HG03064 (cell line): ENCODE results near the gene FAM47E.

Source experiments
- ATAC-seq: cut with Tn5 transposase; IDR thresholded peaks from one replicate; pipeline ENCODE4 v1.9.1; 2021; ENCODE audit warnings: low read depth; ENCODE audit not compliant: unreplicated experiment

FAM47E gene

DNA sequence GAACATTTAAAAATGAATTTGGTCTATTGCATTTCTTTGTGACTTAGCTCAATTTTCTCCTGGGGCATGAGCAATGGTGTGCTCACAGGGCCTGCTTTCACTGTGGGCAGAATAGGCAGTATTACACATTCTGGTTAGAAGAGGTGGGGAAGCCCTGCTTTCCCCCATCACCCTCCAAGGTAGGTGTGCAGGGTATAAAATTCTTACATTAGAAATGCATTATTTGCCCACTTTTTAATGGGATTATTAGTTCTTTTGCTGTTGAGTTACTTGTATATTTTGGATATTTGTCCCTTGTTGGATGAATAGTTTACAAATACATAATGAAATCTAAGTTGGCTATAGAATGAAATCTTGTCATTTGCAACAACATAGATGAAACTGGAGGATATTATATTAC, 46.7 kb downstream of the FAM47E start:
- ATAC-seq: no peak

DNA sequence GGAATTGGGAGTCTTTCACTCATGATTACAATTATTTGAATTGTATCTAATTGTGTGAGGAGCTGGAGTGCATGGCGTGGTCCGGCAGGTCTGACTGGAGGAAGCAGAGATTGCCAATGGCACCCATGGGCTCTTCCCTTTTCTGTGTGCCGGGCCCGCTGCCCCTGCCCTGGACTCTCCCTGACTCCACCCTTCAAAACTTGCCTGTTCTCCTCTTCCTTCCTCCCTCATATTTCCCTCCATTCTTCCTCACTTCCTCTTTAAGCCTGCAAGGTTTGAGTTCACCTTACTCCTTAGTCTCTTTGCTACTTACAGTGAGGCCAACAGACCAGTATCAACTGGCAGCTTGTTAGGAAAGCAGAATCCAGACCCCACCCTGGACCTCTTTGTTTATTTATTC, 48.5 kb downstream of the FAM47E start:
- ATAC-seq: no peak

DNA sequence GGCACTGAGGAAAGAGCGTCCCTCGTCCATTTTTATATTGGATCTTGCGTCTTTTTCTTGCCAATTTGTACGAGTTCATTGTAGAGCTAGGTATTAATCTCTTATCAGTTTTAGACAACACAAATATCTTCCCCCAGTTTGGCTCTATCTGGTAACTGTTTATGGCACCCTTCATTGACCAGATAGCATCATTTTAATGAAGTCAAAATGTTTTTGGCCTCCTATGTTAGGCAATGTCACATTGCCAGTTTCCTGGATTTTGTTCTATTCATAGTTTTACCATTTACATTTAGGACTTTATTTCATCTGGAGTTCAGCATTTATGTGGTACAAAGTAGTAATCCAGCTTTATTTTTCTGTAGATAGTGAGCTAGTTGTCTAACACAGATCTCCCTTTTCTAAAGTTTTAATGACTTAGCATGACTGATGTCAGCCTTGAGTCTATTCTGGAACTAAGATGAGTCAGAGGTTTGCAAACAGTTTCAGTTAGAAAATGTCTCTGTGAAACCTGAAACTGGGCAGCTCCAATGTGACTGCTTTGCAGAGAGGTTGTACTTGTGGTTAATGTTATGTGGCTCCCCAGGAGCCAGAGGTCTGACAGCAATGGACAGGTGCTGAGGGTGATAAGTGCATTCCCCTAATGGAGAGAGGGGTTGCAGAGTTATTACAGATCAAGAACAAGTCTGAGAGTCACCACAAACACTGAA, 49.7 kb downstream of the FAM47E start:
- ATAC-seq: peak; percentile 99

DNA sequence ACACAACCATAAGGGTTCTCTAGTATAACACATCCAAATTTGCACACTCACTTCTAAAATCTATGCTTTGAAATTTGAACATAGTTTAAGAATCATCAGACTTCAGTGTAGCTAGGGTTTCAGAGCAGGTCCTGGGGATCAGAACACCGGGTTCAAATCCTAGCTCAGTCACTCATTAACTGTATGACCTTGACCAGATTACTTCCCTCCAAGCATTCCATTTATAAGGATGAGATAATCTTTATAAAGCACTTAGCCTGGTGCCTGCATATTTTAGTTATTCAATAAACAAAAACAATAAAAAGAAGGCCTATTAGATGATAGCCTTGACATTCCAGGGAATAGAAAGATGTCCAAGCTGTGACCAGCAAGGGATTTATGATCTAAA, 50.2 kb downstream of the FAM47E start:
- ATAC-seq: no peak

DNA sequence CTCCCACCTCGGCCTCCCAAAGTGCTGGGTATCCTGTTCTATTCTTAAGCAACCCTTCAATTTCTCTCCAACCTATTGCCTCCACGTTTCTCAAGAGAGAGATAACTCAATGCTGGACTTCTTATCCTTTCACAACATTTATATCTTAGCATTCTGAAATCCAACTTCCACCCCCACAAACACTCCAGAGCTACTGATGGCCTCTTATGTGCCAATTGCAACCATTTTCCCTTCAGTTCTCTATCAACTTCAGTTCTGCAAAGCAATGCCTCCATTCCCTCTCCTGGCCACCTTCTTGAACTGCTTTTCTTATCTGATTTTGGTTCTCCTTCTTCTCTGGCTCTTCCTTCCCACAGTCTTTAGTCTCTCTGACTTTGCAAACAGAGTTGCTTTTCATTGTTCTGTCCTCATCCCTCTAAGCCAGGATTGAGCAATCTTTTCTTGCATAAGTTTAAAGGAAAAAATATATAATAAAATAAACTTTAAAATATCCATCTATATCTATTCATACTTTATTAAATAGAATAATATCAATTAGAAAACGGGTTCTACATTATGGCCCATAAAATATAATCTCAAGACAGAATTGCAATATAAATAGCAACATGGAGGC, 51.4 kb downstream of the FAM47E start:
- ATAC-seq: no peak

DNA sequence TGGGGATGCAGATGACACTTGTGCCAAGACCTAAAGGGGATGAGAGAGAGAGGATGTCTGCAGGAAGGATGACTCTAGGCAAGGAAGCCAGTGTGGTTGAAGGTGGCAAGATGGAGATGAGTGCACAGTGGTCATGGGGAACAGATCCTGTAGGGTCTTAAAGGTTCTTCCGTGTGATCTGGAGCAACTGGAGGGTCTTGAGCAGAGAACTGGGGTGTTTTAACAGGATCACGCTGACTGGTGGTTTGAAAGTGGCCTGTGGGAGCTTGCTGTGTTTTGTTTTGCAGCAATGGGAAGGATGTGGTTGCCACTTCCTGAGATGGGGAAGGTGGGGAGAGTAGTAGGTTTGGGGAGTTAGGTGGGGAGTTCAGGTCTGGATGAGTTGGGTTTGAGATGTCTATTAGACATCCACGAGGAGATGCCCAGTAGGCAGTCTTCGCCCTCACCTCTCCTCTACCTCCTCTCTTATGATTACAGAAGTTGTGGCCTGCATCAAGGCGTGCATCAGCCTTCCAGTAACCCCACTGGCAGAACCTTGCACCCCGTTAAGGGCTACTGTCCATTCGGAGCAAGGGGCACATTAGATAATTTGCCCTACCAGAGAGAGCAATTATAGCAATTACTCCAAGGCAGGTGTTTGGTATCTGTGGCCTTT, 53.6 kb downstream of the FAM47E start:
- no peak for ATAC-seq

DNA sequence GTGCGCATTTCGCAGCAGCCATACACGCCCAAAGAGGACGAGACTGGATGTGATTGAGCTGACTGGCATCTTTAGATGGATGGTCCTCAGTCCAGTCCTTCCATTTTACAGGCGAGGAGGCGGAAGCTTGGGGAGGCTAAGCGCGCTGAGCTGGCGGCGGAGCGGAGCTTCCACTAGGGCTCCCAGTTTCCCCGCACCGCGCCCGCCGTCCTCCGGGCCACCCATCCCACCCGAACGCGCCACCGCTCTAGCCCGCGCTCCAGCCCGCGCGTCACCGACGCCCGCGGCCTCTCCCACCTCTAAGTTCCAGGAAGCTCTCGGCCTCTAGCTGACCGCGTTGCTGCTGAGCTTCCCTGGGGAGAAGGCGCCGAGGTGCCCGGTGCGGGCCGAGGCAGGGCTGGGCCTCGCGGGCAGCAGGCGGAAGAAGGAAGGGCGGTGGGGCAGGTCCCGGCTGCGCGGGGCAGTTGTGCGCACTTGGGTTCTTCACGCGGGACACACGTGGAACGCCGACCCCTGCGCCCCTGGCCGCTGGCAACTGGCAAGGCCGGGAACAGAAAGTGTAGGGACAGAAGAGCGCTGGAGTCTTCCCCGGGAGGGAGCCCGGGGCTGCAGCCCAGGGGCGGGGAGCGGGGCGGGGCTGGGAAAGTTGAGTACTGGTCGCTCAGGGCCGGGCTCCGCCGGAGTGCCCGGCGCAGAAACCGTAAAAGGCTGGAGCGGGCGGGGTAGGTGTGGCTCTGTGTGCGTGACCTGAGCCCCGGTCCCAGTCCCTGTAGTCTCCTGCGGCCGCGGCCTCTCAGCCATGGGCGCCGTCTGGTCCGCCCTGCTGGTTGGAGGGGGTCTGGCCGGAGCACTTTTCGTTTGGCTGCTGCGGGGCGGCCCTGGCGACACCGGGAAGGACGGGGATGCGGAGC, 54.7 kb downstream of the FAM47E start, which contains the start of gene STBD1:
Gene STBD1 (plus strand): TSS at position 763 of the 911 bp plus-strand sequence. CDS start 37 bp downstream, at position 800.
- ATAC-seq: no peak

DNA sequence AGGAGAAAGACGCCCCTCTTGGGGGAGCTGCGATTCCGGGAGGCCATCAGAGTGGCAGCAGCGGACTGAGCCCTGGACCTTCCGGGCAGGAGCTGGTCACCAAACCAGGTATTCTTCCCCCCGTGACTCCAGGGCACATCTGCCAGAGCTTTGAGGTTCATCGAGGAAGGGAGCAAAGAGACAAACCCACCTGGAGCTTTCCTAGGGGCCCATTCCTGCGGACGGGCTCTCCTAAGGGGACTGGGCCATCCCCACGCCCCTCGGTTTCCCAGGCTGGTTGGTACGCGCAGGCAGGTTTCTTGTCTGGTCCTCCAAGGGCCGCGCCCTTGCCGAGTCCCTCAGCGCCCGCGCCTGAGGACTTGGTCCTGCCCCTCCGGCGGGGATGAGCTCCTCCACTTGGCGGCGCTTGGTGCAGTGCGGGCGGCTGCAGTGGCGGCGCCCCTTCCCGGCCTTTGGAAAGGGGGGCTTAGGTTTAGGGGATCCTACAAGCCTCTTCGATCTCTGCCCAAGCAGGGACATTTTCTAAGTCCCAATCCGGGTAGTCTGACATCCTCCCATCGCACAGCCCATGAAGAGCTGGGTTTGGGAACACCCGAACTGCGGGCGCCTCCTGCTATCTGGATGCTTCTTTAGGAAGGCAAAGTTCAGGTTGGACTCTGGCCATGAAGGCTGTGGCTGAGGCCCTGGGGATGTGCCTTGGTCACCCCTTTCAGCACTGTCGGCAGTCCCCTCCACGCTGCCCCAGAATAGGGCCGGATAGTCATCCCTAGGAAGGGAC, 55.5 kb downstream of the FAM47E start:
- ATAC-seq: no peak

DNA sequence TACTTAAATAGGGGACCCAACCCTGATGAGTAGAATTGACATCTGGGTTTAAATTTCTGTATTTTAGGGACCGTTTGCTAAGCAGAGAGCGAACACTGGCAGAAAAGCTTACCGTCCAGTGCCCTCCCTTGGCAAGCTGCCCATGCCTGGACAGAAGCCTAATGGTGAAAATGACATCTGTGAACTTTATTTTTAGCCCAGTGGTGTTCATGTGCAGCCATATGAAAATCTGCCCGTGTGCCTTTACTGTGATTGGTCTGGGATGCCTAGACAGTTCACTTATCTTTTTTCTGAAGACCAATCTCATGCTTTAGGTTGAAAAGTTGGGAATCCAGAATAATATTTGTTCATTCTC, 56.1 kb downstream of the FAM47E start:
- no peak for ATAC-seq

DNA sequence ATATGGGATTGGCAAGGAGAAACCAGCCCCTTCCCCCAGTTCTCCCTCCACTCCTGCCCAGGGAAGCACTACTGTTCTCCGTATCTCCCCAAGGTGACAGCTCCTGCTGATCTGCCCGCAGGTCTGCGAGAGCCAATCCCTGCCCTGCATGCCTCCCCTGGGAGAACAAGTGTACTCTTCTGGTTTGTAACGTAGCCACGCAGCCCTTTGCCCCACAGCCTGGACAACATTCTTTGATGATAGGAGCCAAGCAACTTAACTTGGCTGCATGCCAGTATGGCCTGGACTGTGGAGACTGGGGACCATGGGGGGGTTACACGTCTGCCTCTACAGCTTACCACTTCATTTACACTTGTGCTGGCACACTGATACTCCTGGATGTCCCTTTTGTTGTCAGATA, 57.0 kb downstream of the FAM47E start:
- ATAC-seq: no peak

DNA sequence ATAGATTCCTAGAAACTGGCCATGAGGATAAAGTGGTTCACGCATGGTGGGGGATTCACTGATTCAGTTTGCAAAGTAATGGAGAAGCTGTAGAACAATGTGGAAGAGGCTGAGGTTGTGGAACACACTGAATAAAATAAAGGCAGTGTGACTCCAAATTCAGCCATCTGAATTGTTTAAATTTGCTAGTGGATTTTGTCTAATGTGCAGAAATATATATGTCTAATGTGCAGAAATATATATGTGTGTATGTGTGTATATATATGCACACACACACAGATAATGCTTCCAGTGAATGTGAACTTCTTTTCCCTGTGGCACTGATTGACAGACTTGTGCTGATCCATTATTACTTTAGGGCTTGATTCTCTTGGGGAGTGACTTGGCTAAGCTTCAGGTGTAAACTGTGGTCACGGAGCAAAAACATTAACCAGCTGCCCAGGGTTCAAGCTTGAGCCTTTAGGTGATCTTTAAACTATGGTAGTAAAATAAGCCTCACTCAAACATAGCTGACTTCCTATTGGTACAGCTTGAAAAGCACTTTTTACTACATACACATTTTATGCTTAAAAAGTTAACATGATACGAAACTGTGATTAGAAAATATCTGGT, 58.5 kb downstream of the FAM47E start:
- no peak for ATAC-seq

DNA sequence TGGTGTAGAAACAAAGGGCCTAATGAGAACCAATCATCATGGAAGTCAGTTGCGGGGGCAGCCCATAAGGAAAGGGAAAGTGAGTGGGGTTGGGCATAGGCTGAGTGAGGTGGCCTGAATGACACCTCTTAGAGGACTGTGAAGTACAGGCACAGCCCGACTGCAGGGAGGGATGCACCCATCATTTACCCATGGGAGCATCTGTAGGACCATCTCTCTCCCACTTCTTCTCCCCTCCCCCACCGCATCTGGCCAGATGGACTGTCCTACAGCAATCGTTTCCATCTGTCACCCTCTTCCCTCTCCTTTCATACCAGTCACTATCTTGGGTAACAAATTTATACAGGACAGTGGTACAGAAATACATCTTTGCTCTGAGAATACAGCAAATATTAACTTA, 59.2 kb downstream of the FAM47E start:
- no peak for ATAC-seq

DNA sequence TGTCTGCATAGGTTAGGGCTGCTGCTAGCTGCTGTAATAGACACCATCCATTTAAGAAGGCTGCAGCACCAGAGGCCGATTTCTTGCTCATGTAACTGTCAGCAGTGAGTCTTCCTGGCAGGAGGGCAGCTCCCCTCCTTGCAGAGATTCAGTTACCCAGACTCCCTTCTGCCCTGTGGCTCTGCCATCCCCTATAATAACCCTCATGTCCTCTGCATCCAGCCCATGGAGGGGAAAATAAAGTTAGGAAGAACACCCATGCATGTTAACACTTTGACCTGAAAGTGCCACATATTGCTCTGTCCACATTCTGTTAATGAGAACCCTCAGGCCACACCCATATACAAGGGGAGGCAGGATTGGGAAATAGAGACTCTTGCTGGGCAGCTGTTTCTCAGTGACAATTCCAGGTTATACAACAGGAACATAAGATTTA, 60.4 kb downstream of the FAM47E start:
- ATAC-seq: no peak

DNA sequence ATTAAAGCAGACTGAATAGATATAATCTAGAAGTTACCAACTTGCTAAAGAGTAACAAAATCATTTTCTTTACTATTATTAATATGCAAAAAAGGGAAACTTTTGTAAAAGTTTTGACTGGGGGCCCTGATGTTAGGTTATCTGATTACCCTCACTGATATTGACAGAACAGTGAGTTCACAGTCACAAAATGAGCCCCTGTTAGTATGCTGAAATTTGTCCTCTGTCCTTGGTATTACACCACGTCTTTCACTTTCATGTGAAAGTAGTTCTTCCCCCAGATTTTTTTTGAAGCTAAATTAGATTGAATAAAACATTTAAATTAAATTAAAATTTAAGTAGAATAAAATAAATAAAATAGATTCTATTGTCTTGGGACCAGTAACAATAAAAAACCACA, 60.9 kb downstream of the FAM47E start:
- no peak for ATAC-seq

DNA sequence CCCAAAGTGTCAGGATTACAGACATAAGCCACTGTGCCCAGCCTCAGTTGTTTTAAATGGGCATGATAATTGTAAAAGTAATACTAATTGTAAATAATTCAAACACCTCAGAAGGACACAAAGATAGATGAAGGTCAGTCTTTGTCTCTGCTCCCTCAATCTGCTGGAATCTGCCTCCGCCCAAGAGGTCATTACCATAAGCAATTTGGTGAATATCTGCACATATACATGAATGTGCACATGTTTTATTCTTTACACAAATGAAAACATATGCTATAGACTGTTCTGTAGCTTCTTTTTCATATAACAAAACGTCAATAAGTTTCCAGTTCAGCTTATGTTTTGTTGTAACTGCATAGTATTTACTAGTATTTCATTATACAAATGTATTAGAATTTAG, 62.0 kb downstream of the FAM47E start:
- ATAC-seq: no peak

DNA sequence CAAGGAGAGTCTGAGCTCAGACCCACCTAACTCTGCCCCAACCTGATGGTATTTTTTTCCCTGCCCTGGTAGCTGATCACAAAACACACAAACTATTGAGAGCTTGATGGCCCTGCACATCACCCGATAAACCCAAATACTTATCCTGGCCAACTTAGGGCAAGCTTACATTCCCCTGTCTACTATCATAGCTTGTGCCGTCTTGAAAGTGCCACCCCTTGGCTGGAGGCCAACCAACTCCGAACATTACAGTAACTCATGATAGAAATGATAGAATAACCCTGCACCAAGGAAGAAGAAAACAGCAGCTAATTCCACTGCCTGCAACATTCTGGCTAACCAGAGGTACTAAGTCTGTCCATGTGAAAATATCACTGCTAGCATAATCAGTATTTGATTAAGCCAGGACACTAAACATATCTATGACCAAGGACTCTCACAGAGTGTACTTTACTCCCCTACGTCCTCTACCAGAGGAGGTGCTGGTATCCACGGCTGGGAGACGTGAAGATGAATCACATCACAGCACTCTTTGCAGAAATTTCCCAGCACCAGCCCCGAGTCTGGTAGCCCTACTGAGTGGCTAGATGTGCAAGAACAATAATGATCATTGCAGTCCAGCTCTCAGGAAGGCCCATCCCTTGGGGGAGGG, 63.9 kb downstream of the FAM47E start:
- ATAC-seq: no peak

DNA sequence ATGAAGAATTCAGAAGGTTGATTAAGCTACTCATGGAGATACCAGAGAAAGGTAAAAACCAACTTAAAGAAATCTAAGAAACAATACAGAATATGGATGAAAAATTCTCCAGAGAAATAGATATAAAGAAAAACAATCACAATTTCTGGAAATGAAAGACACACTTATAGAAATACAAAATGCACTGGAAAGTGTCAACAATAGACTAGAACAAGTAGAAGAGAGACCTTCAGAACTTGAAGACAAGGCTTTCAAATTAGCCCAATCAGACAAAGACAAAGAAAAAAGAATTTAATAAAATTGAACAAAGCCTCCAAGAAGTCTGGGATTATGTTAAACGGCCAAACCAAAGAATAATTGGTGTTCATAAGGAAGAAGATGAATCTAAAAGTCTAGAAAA, 64.6 kb downstream of the FAM47E start:
- ATAC-seq: no peak

DNA sequence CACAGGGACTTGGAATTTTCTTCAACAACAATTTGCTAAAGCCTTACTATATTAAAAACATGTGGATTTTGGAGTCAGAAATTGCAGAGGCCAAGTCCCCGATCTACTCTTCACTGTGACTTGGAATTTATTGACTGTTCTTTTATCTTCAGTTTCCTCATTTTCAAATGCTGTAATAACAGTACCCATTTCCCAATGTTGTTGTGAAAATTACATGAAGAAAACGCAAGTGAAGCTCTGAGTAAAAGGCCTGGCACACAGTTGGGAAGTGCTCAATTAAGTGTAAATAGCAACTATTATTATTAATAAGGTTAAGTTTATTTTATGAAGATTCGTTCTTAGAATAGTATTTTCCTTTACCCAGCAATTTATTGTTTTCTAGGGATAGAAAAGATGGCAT, 70.7 kb downstream of the FAM47E start:
- ATAC-seq: no peak

DNA sequence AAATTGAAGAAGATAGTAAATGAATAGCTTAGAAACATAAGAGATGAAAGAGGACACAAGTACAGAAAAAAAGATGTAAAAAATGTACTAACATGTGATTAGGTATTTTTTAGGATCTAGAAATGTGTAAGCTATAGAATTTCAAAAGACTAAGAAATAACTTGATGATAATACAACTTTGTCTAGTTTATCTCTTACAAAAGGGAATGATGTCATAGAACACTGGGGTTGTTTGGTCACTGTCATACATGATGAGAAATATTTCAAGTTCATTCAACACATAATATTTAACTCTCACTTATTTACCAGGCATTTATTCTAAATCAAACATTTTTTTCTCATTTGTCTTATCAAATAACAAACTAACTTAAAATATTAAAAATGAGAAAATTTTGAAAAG, 73.6 kb downstream of the FAM47E start:
- no peak for ATAC-seq
